ENCODE results near the gene FLT3. TPM values are rescaled to one million over a fixed set of nuclear protein-coding genes. Genes with fewer than 3 reads are reported as not detected.
A peak's percentile ranks its signal among the peaks of the same experiment; 100 is the strongest.

The FLT3 gene
- total and polyA plus RNA-seq, 8 donors = 0.18 to 3.5 (median 1.2) TPM; not detected in 3

- intact Hi-C loops (cut with DNase I; ENCODE audit: low total_unique reads) = no loop called here
- no peak overlapping the region for H3K27ac ChIP-seq
- H3K9me3 ChIP-seq = no peaks in the 10 kb centered on the region
- H3K36me3 ChIP-seq = no peaks in the 10 kb centered on the region
- H3K4me1 ChIP-seq = no peaks in the 10 kb centered on the region
- H3K4me3 ChIP-seq = no peak overlapping the region
- peak; percentile 54 to 79 for DNase-seq
- no peaks in the 10 kb centered on the region for H3K27me3 ChIP-seq
- WGBS, 5 donors = 40 to 59% (median 53%) methylated on average over 7 of the region's 7 CpGs
- TF ChIP-seq, protein P1, sequence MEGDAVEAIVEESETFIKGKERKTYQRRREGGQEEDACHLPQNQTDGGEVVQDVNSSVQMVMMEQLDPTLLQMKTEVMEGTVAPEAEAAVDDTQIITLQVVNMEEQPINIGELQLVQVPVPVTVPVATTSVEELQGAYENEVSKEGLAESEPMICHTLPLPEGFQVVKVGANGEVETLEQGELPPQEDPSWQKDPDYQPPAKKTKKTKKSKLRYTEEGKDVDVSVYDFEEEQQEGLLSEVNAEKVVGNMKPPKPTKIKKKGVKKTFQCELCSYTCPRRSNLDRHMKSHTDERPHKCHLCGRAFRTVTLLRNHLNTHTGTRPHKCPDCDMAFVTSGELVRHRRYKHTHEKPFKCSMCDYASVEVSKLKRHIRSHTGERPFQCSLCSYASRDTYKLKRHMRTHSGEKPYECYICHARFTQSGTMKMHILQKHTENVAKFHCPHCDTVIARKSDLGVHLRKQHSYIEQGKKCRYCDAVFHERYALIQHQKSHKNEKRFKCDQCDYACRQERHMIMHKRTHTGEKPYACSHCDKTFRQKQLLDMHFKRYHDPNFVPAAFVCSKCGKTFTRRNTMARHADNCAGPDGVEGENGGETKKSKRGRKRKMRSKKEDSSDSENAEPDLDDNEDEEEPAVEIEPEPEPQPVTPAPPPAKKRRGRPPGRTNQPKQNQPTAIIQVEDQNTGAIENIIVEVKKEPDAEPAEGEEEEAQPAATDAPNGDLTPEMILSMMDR (IDR thresholded peaks at IDR 0.05) = peak in 1 of 7 experiments; percentile 9
- no peak for TF ChIP-seq EP300 (IDR thresholded peaks at IDR 0.05)
- no peak for TF ChIP-seq POLR2AphosphoS5 (IDR thresholded peaks at IDR 0.05)
- no peak for TF ChIP-seq POLR2A (IDR thresholded peaks at IDR 0.05)
Observed at GRCh38 chr13:27997904-27998522, 102.4 kb downstream of the FLT3 start.

DNA sequence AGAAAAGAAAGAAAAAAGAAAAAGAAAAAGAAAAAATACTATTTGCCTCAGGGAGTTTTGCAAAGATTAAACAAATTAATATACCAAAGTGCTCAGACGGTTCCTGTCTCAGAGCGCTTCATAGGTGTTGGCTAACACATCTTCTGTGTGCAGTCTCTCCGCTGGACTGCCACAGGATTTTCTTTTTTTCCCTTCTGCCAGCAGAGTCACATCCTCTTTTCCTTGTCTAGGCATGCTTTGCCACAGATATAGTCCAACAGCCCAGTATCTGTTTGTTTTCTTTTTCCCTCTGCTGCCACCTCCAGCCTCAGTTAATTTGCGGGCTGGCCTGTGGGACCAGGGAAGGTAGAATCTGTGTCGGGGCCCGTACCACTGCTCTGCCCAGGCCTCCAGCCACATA lies 108.5 kb downstream of the FLT3 start:
- TF ChIP-seq POLR2A (IDR thresholded peaks at IDR 0.05) (no peak), POLR2AphosphoS5 (IDR thresholded peaks at IDR 0.05) (no peak), EP300 (IDR thresholded peaks at IDR 0.05) (no peak)
- TF ChIP-seq, protein P1 (IDR thresholded peaks at IDR 0.05) = no peak
- Histone ChIP-seq H3K27ac (no peak overlapping the region), H3K36me3 (no peaks in the 10 kb centered on the region), H3K4me3 (no peak overlapping the region), H3K27me3 (peaks cover 0 to 50% (median 16%) of the 10 kb centered on the region in 3 donors), H3K4me1 (no peaks in the 10 kb centered on the region), H3K9me3 (no peaks in the 10 kb centered on the region)
- WGBS, 5 donors = 69 to 83% (median 72%) methylated on average over 6 of the region's 6 CpGs
- intact Hi-C loops (cut with DNase I; ENCODE audit: low total_unique reads) = no loop called here
- DNase-seq = no peak

GRCh38 chr13:27988520-27988919 lies 111.9 kb downstream of the FLT3 start, which contains the start of gene URAD:
Gene URAD, minus strand, starts transcription at chr13:27988693. Its CDS starts 56 bp downstream, at chr13:27988637.
- H3K36me3 ChIP-seq = no peaks in the 10 kb centered on the region
- WGBS, 5 donors = 50 to 65% (median 58%) methylated on average over 11 of the region's 11 CpGs
- no peaks in the 10 kb centered on the region for H3K4me1 ChIP-seq
- TF ChIP-seq POLR2AphosphoS5 (IDR thresholded peaks at IDR 0.05) (no peak), POLR2A (IDR thresholded peaks at IDR 0.05) (no peak), EP300 (IDR thresholded peaks at IDR 0.05) (no peak)
- TF ChIP-seq, protein P1 (IDR thresholded peaks at IDR 0.05) = no peak
- H3K27me3 ChIP-seq = peaks cover 0 to 82% (median 32%) of the 10 kb centered on the region in 3 donors
- no peaks in the 10 kb centered on the region for H3K9me3 ChIP-seq
- intact Hi-C loops (cut with DNase I; ENCODE audit: low total_unique reads) = loop anchor here (10.0 kb wide), 1 partner anchor 614 kb away; no protein-coding TSS in a partner anchor
- no peak within 1 kb of the TSS for H3K4me3 ChIP-seq
- DNase-seq = no peak
- no peak within 1 kb of the TSS for H3K27ac ChIP-seq

GRCh38 chr13:27985600-27985999 lies 114.8 kb downstream of the FLT3 start:
- Histone ChIP-seq H3K36me3 (no peaks in the 10 kb centered on the region), H3K4me1 (peaks cover 2 to 7% (median 5%) of the 10 kb centered on the region in 4 donors), H3K4me3 (no peak overlapping the region), H3K27ac (no peak overlapping the region), H3K9me3 (no peaks in the 10 kb centered on the region), H3K27me3 (peaks cover under 1 to 98% (median 56%) of the 10 kb centered on the region in 3 donors)
- intact Hi-C loops (cut with DNase I; ENCODE audit: low total_unique reads) = loop anchor here (10.0 kb wide), 1 partner anchor 611 kb away; no protein-coding TSS in a partner anchor
- TF ChIP-seq POLR2AphosphoS5 (IDR thresholded peaks at IDR 0.05) (no peak), EP300 (IDR thresholded peaks at IDR 0.05) (no peak), POLR2A (IDR thresholded peaks at IDR 0.05) (no peak)
- TF ChIP-seq, protein P1 (IDR thresholded peaks at IDR 0.05) = no peak
- 85 to 97% (median 93%) methylated on average over 1 of the region's 1 CpG for WGBS, 5 donors
- no peak for DNase-seq
